HEK293 (cell line): Measurements from ENCODE around the gene TAP2.

Experiments used
- CTCF ChIA-PET: fragments of 350-600 bp; formaldehyde crosslinking; extraction: SDS; loops from one replicate; lab custom pipeline; 2021; ENCODE audit warnings: antibody characterized with exemption; lab: Yijun Ruan, JAX
- POLR2A ChIA-PET: fragments of 300-600 bp; formaldehyde crosslinking; extraction: SDS; loops from one replicate; lab custom pipeline; 2020; ENCODE audit warnings: antibody characterized with exemption, inconsistent platforms; lab: Yijun Ruan, JAX
- H3K27ac ChIP-seq: fragments of 200-500 bp; sonication (Bioruptor generic); 2 replicates; pipeline ENCODE4 v1.5.1; 2014; ENCODE audit warnings: low read depth, low read length, control low read depth, inconsistent platforms; ENCODE audit errors: extremely low read depth
- H3K36me3 ChIP-seq, 2 experiments: fragments of 200-500 bp in 1 of 2; sonication (Bioruptor generic) in 1 of 2; 1 replicate in 1 of 2; 2 replicates in 1 of 2; pipeline ENCODE4 v1.5.1; 2014 to 2017; ENCODE audit warnings: inconsistent platforms in 2 of 2, low read length in 2 of 2; ENCODE audit not compliant: control insufficient read depth in 2 of 2, insufficient read depth in 1 of 2
- H3K4me1 ChIP-seq: fragments of 200-500 bp; sonication (Bioruptor generic); 2 replicates; pipeline ENCODE4 v1.5.1; 2014; ENCODE audit warnings: mild to moderate bottlenecking, low read length, inconsistent platforms; ENCODE audit not compliant: control insufficient read depth, insufficient read depth
- H3K4me3 ChIP-seq: 2 replicates; pipeline ENCODE4 v1.5.1; 2011; ENCODE audit warnings: low read depth, mild to moderate bottlenecking, control low read depth, low read length, moderate library complexity
- H3K9me3 ChIP-seq: fragments of 200-500 bp; sonication (Bioruptor generic); 2 replicates; pipeline ENCODE4 v1.5.1; 2014; ENCODE audit warnings: low read depth, low read length, inconsistent platforms; ENCODE audit not compliant: control insufficient read depth, insufficient read depth
- ATF2 ChIP-seq: fragments of 450-650 bp; formaldehyde crosslinking; IDR thresholded peaks from 2 replicates; pipeline ENCODE4 v1.5.1; 2016; ENCODE audit warnings: missing biosample characterization, missing genetic modification characterization, low read depth
- HIC1 ChIP-seq: fragments of 450-650 bp; formaldehyde crosslinking; IDR thresholded peaks from 2 replicates; pipeline ENCODE4 v1.5.1; 2016; ENCODE audit warnings: missing biosample characterization, missing genetic modification characterization
- REST ChIP-seq: fragments of 450-650 bp; formaldehyde crosslinking; IDR thresholded peaks from 2 replicates; pipeline ENCODE4 v1.5.1; 2016; ENCODE audit warnings: missing biosample characterization, missing genetic modification characterization
- YY2 ChIP-seq: fragments of 450-650 bp; formaldehyde crosslinking; IDR thresholded peaks from 2 replicates; pipeline ENCODE4 v1.5.1; 2016; ENCODE audit warnings: missing biosample characterization, missing genetic modification characterization
- ZBTB48 ChIP-seq: fragments of 450-650 bp; formaldehyde crosslinking; IDR thresholded peaks from 2 replicates; pipeline ENCODE4 v1.5.1; 2016; ENCODE audit warnings: missing biosample characterization, missing genetic modification characterization
- ZBTB7A ChIP-seq: fragments of 450-650 bp; formaldehyde crosslinking; IDR thresholded peaks from 2 replicates; pipeline ENCODE4 v1.5.1; 2016; ENCODE audit warnings: low read depth, missing biosample characterization, missing genetic modification characterization
- ZFP69B ChIP-seq: fragments of 450-650 bp; formaldehyde crosslinking; IDR thresholded peaks from 2 replicates; pipeline ENCODE4 v1.5.1; 2016; ENCODE audit warnings: missing biosample characterization, missing genetic modification characterization
- ZNF121 ChIP-seq: fragments of 450-650 bp; formaldehyde crosslinking; IDR thresholded peaks from 2 replicates; pipeline ENCODE4 v1.5.1; 2016; ENCODE audit warnings: missing biosample characterization, missing genetic modification characterization
- ZNF175 ChIP-seq: fragments of 450-650 bp; formaldehyde crosslinking; IDR thresholded peaks from 2 replicates; pipeline ENCODE4 v1.5.1; 2016; ENCODE audit warnings: missing biosample characterization, missing genetic modification characterization
- ZNF24 ChIP-seq: fragments of 450-650 bp; formaldehyde crosslinking; IDR thresholded peaks from 2 replicates; pipeline ENCODE4 v1.5.1; 2016; ENCODE audit warnings: missing biosample characterization, missing genetic modification characterization
- ZNF274 ChIP-seq, 2 experiments: fragments of 200-500 bp in 1 of 2; fragments of 450-650 bp in 1 of 2; sonication (Bioruptor generic) in 1 of 2; formaldehyde crosslinking in 1 of 2; IDR thresholded peaks; 2 replicates each; pipeline versions ENCODE4 v1.5.1 to v1.6.1; 2014 to 2016; ENCODE audit warnings: borderline replicate concordance in 1 of 2, inconsistent platforms in 1 of 2, low read length in 1 of 2, missing biosample characterization in 1 of 2, missing genetic modification characterization in 1 of 2
- ZNF302 ChIP-seq: fragments of 450-650 bp; formaldehyde crosslinking; IDR thresholded peaks from 2 replicates; pipeline ENCODE4 v1.5.1; 2016; ENCODE audit warnings: missing biosample characterization, missing genetic modification characterization, low read depth
- ZNF335 ChIP-seq: fragments of 450-650 bp; formaldehyde crosslinking; conservative IDR thresholded peaks from 2 replicates; pipeline ENCODE4 v1.5.1; 2016; ENCODE audit warnings: missing biosample characterization, missing genetic modification characterization
- ZNF354C ChIP-seq: fragments of 450-650 bp; formaldehyde crosslinking; IDR thresholded peaks from 2 replicates; pipeline ENCODE4 v1.5.1; 2016; ENCODE audit warnings: missing biosample characterization, missing genetic modification characterization, low read depth, borderline replicate concordance
- ZNF416 ChIP-seq: fragments of 450-650 bp; formaldehyde crosslinking; IDR thresholded peaks from 2 replicates; pipeline ENCODE4 v1.5.1; 2016; ENCODE audit warnings: missing biosample characterization, missing genetic modification characterization
- ZNF423 ChIP-seq: fragments of 450-650 bp; formaldehyde crosslinking; IDR thresholded peaks from 2 replicates; pipeline ENCODE4 v1.5.1; 2016; ENCODE audit warnings: missing biosample characterization, missing genetic modification characterization
- ZNF549 ChIP-seq: fragments of 450-650 bp; IDR thresholded peaks from 2 replicates; pipeline ENCODE4 v1.5.1; 2018; ENCODE audit warnings: missing biosample characterization, missing genetic modification characterization, mild to moderate bottlenecking, inconsistent platforms, moderate library complexity
- ZNF629 ChIP-seq: fragments of 450-650 bp; formaldehyde crosslinking; IDR thresholded peaks from 2 replicates; pipeline ENCODE4 v1.5.1; 2017; ENCODE audit warnings: missing biosample characterization, missing genetic modification characterization
- ZNF658 ChIP-seq: fragments of 450-650 bp; formaldehyde crosslinking; IDR thresholded peaks from 2 replicates; pipeline ENCODE4; 2016; ENCODE audit warnings: missing biosample characterization, missing genetic modification characterization
- ZNF670 ChIP-seq: fragments of 450-650 bp; formaldehyde crosslinking; IDR thresholded peaks from 2 replicates; pipeline ENCODE4 v1.5.1; 2016; ENCODE audit warnings: missing biosample characterization, missing genetic modification characterization, low read depth
- ZNF791 ChIP-seq: fragments of 450-650 bp; formaldehyde crosslinking; IDR thresholded peaks from 2 replicates; pipeline ENCODE4 v1.5.1; 2016; ENCODE audit warnings: missing biosample characterization, missing genetic modification characterization
- TF ChIP-seq, protein P1 (sequence below): fragments of 450-650 bp; formaldehyde crosslinking; IDR thresholded peaks from 2 replicates; pipeline ENCODE4 v1.5.1; 2016; ENCODE audit warnings: missing biosample characterization, missing genetic modification characterization

The TAP2 gene

DNA sequence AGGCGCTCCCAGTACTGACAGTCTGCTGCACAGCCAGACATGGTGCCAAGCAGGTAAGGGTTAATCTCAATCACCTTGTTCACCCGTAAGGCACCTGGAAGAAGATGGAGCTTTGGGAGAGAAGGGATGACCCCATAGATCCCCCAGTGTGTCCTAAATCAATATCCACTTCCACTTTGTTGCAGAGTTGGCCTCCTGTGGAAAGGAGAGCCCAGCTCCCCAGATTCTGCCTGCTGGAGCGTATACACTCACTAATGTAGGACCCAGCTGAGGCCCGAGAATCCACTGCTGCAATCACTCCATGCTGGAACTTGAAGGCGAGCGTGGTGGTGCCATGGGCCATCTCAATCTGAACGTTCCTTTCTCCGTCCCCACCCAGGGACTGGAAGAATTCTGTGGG is 4.2 kb upstream of the TAP2 start (continued):
- TF ChIP-seq ZBTB48 (tag by site-specific recombination) (no peak), ZNF423 (tag by site-specific recombination) (no peak), ZNF791 (no peak), HIC1 (no peak), REST (tag by site-specific recombination) (no peak), ZNF335 (tag by site-specific recombination) (no peak), ZNF175 (no peak), ZNF302 (tag by site-specific recombination) (no peak)

- Histone ChIP-seq H3K36me3 (peaks cover 6 to 14% of the 10 kb centered on the region in 2 experiments; a peak in 2 of 3 replicates), H3K9me3 (no peaks in the 10 kb centered on the region), H3K4me1 (0 out of 2 replicates have a peak, but pooled peaks cover 3% of the 10 kb centered on the region), H3K27ac (no peak overlapping the region), H3K4me3 (no peak overlapping the region)
- ChIA-PET CTCF (interaction anchor here (0.6 to 6.7 kb wide), 11 partner anchors 8 to 1512 kb away, joined by 3 to 355 read pairs (median 4); partner anchors contain the start of genes PSMB9 and TAP1), POLR2A (interaction anchor here (0.5 kb wide), 1 partner anchor 63 kb away, joined by 4 read pairs; no protein-coding TSS in a partner anchor)
- no peak for TF ChIP-seq ZNF24 (tag by site-specific recombination)
- no peak for TF ChIP-seq ZNF629 (tag by site-specific recombination)
- no peak for TF ChIP-seq ATF2 (tag by site-specific recombination)
- no peak for TF ChIP-seq ZNF670 (tag by site-specific recombination)
- no peak for TF ChIP-seq ZFP69B (tag by site-specific recombination)
- TF ChIP-seq ZNF416: no peak
- TF ChIP-seq ZNF121 (tag by site-specific recombination): no peak
These were observed 3.6 kb upstream of the TAP2 start for GRCh38 chr6:32842021-32842650.

DNA sequence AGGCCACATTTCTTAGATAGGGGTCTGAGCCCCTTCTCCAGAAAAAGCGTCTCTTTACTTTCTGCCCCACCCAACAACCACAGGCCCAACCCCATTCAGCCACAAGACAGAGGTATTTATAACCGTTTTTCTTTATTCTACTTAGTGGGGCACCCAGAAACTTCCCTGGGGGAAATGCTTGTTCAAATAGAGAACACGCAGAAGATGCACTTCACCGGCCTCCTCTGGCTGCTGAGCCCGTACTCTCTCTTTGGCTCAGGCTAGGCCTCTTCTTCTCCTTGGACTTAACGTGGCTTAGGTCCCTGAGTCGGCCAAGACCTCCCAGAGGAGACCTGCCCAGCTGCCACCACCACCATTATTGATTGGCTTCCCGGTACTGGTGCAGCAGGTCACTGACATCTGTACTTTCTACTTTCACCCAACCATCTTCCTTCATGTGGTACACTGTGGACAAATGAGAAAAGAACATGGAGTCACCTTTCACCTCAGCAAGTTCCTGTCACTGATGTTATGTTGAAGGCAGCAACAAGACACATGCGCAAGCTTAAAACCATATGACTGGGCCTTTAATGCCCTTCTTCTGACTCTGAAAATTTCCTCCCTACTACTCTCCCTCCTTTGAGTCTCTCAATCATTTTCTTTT is 2.2 kb upstream of the TAP2 start:
- ChIA-PET POLR2A (no interaction called here), CTCF (interaction anchor here (0.6 to 6.7 kb wide), 8 partner anchors 10 to 113 kb away, joined by 3 to 355 read pairs (median 12); partner anchors contain the start of genes PSMB9 and TAP1)
- TF ChIP-seq ZNF24 (tag by site-specific recombination) (no peak), ZNF423 (tag by site-specific recombination) (no peak), ZNF658 (tag by site-specific recombination) (no peak), ZNF549 (tag by site-specific recombination) (no peak), YY2 (tag by site-specific recombination) (no peak), ZNF274 (IDR thresholded peaks at IDR 0.05; ENCODE audit: low read length) (no peak), ZNF274 (tag by site-specific recombination; IDR thresholded peaks at IDR 0.05; ENCODE audit: borderline replicate concordance) (no peak), ZNF354C (tag by site-specific recombination) (no peak), ZBTB7A (no peak), ZFP69B (tag by site-specific recombination) (no peak)
- TF ChIP-seq, protein P1, sequence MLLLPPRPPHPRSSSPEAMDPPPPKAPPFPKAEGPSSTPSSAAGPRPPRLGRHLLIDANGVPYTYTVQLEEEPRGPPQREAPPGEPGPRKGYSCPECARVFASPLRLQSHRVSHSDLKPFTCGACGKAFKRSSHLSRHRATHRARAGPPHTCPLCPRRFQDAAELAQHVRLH: no peak

More for the DNA sequence above, 2.2 kb upstream of the TAP2 start:
- Histone ChIP-seq H3K9me3 (no peaks in the 10 kb centered on the region), H3K4me3 (no peak overlapping the region), H3K4me1 (0 out of 2 replicates have a peak, but pooled peaks cover 3% of the 10 kb centered on the region), H3K36me3 (peaks cover 0 to 7% of the 10 kb centered on the region in 2 experiments; a peak in 1 of 3 replicates), H3K27ac (no peak overlapping the region)
